Upper lobe of left lung (tissue), 4 donors: ENCODE measurements around the gene VIT.

Experiments used
- EP300 ChIP-seq, 4 donors: sonication (generic); formaldehyde crosslinking; IDR thresholded peaks; one replicate each; pipeline ENCODE4 v1.5.1; 2017; ENCODE audit warnings: antibody characterized with exemption in 4 of 4, control low read depth in 2 of 4
- POLR2A ChIP-seq, 4 donors: fragments of 450-650 bp; IDR thresholded peaks; one replicate each; pipeline ENCODE4 v1.5.1; 2016 to 2017; ENCODE audit warnings: antibody characterized with exemption in 4 of 4, mild to moderate bottlenecking in 2 of 4
- POLR2AphosphoS5 ChIP-seq, 2 donors: sonication (generic); formaldehyde crosslinking; IDR thresholded peaks; one replicate each; pipeline ENCODE4 v1.5.1; 2017; ENCODE audit warnings: antibody characterized with exemption in 2 of 2
- TF ChIP-seq, protein P1 (sequence below), 6 experiments: fragments of 450-650 bp in 4 of 6; fragments of 200-600 bp in 2 of 6; sonication (generic) in 2 of 6; IDR thresholded peaks; one replicate each; pipeline ENCODE4 v1.5.1; 2016 to 2019; ENCODE audit warnings: antibody characterized with exemption in 6 of 6

DNA sequence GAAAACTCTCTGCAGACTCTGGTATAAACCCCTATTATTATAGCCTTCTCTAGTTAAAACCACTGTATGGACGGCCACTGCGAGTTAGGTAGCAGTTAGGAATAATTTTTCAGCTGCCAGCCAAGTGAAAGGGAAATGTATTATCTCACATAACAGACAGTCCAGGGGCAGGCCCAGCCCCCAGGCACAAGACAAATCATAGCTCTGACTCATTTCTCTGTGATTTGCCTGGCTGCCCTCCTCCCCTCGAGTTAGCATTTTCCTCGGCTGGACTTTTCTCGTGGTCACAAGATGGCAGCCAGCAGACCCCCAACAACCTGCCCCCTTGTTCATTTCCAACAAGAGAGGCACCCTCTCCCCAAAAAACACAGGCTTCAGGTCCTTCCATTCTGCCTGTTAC is 10.5 kb downstream of the VIT start:
- TF ChIP-seq, protein P1, sequence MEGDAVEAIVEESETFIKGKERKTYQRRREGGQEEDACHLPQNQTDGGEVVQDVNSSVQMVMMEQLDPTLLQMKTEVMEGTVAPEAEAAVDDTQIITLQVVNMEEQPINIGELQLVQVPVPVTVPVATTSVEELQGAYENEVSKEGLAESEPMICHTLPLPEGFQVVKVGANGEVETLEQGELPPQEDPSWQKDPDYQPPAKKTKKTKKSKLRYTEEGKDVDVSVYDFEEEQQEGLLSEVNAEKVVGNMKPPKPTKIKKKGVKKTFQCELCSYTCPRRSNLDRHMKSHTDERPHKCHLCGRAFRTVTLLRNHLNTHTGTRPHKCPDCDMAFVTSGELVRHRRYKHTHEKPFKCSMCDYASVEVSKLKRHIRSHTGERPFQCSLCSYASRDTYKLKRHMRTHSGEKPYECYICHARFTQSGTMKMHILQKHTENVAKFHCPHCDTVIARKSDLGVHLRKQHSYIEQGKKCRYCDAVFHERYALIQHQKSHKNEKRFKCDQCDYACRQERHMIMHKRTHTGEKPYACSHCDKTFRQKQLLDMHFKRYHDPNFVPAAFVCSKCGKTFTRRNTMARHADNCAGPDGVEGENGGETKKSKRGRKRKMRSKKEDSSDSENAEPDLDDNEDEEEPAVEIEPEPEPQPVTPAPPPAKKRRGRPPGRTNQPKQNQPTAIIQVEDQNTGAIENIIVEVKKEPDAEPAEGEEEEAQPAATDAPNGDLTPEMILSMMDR (IDR thresholded peaks at IDR 0.05), result no peak
- TF ChIP-seq EP300 (IDR thresholded peaks at IDR 0.05) (no peak), POLR2A (IDR thresholded peaks at IDR 0.05) (no peak), POLR2AphosphoS5 (IDR thresholded peaks at IDR 0.05) (no peak)
